ENCODE measurements around the gene TSPAN4. TPM values are rescaled to one million over a fixed set of nuclear protein-coding genes. Genes with fewer than 3 reads are reported as not detected.
A peak's percentile ranks its signal among the peaks of the same experiment; 100 is the strongest.

Gene TSPAN4
- total and polyA plus RNA-seq, 4 donors, result 27.2 to 151 (median 78.6) TPM

GRCh38 chr11:803770-804598, 38.7 kb upstream of the TSPAN4 start:
- DNase-seq (ENCODE audit: low read depth in 4 of 6, low spot score in 6 of 6), result no peak
- Histone ChIP-seq H3K4me3 (ENCODE audit: low read depth, low read length) (peak overlapping the region; percentile 70), H3K4me1 (ENCODE audit: control insufficient read depth, insufficient read depth, low read length) (peaks cover 39% of the 10 kb centered on the region), H3K27ac (ENCODE audit: low read depth, low read length) (peak overlapping the region; percentile 52), H3K36me3 (ENCODE audit: control insufficient read depth, insufficient read depth, low read length) (peaks cover 52% of the 10 kb centered on the region), H3K9me3 (ENCODE audit: control insufficient read depth, insufficient read depth, low read length) (no peaks in the 10 kb centered on the region), H3K27me3 (ENCODE audit: control insufficient read depth, insufficient read depth, low read length) (no peaks in the 10 kb centered on the region)
- WGBS (ENCODE audit: insufficient coverage), result 56% methylated on average over 25 of the region's 26 CpGs

DNA sequence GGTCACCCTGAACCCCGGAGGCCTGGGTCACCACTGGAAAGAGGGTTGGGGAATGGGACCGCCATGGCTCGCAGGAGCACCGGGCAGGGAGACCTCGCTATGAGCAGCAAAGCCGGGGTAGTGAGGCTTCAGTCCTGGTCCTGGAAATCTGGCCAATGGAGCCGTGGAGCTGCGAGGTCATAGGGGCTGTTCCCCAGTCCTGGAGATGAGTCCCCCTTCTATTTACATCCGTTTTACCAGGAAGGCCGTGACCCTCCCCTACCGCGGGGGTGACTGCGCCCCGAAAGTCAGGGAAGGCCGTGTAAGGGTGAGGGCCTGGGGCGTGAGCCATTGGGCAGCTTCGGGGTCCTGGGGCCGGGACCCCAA, 38.1 kb upstream of the TSPAN4 start:
- H3K36me3 ChIP-seq (ENCODE audit: control insufficient read depth, insufficient read depth, low read length), result peaks cover 46% of the 10 kb centered on the region
- 15% methylated on average over 16 of the region's 18 CpGs for WGBS (ENCODE audit: insufficient coverage)

GRCh38 chr11:808427-809286, 34.0 kb upstream of the TSPAN4 start:
- 28% methylated on average over 32 of the region's 36 CpGs for WGBS (ENCODE audit: insufficient coverage)
- no peak for DNase-seq (ENCODE audit: low read depth in 4 of 6, low spot score in 6 of 6)
- Histone ChIP-seq H3K36me3 (ENCODE audit: control insufficient read depth, insufficient read depth, low read length) (peaks cover 29% of the 10 kb centered on the region), H3K27me3 (ENCODE audit: control insufficient read depth, insufficient read depth, low read length) (no peaks in the 10 kb centered on the region), H3K4me1 (ENCODE audit: control insufficient read depth, insufficient read depth, low read length) (peaks cover 50% of the 10 kb centered on the region), H3K4me3 (ENCODE audit: low read depth, low read length) (peak overlapping the region; percentile 95), H3K27ac (ENCODE audit: low read depth, low read length) (peak overlapping the region; percentile 98), H3K9me3 (ENCODE audit: control insufficient read depth, insufficient read depth, low read length) (no peaks in the 10 kb centered on the region)

More for the DNA sequence above, 38.1 kb upstream of the TSPAN4 start:
- Histone ChIP-seq H3K27ac (ENCODE audit: low read depth, low read length) (peak overlapping the region; percentile 52), H3K4me1 (ENCODE audit: control insufficient read depth, insufficient read depth, low read length) (peaks cover 41% of the 10 kb centered on the region), H3K4me3 (ENCODE audit: low read depth, low read length) (peak overlapping the region; percentile 70), H3K9me3 (ENCODE audit: control insufficient read depth, insufficient read depth, low read length) (no peaks in the 10 kb centered on the region), H3K27me3 (ENCODE audit: control insufficient read depth, insufficient read depth, low read length) (no peaks in the 10 kb centered on the region)
- no peak for DNase-seq (ENCODE audit: low read depth in 4 of 6, low spot score in 6 of 6)

GRCh38 chr11:809287-810039, 33.2 kb upstream of the TSPAN4 start, which contains the start of gene RPLP2:
RPLP2 (plus strand) TSS chr11:809967; CDS start chr11:810235, 268 bp downstream.
- Histone ChIP-seq H3K36me3 (ENCODE audit: control insufficient read depth, insufficient read depth, low read length) (peaks cover 28% of the 10 kb centered on the region), H3K4me3 (ENCODE audit: low read depth, low read length) (peak within 1 kb of the TSS; percentile 95), H3K27me3 (ENCODE audit: control insufficient read depth, insufficient read depth, low read length) (no peaks in the 10 kb centered on the region), H3K4me1 (ENCODE audit: control insufficient read depth, insufficient read depth, low read length) (peaks cover 42% of the 10 kb centered on the region), H3K27ac (ENCODE audit: low read depth, low read length) (peak within 1 kb of the TSS; percentile 98), H3K9me3 (ENCODE audit: control insufficient read depth, insufficient read depth, low read length) (no peaks in the 10 kb centered on the region)
- WGBS (ENCODE audit: insufficient coverage), result under 1% methylated on average over 78 of the region's 81 CpGs
- peak; percentile 96 to 99 (median 98) for DNase-seq (ENCODE audit: low read depth in 4 of 6, low spot score in 6 of 6)

- Histone ChIP-seq H3K27ac (ENCODE audit: low read depth, low read length) (no peak overlapping the region), H3K36me3 (ENCODE audit: control insufficient read depth, insufficient read depth, low read length) (peaks cover 33% of the 10 kb centered on the region), H3K4me1 (ENCODE audit: control insufficient read depth, insufficient read depth, low read length) (peaks cover 37% of the 10 kb centered on the region), H3K9me3 (ENCODE audit: control insufficient read depth, insufficient read depth, low read length) (no peaks in the 10 kb centered on the region), H3K4me3 (ENCODE audit: low read depth, low read length) (peak overlapping the region; percentile 95), H3K27me3 (ENCODE audit: control insufficient read depth, insufficient read depth, low read length) (no peaks in the 10 kb centered on the region)
- DNase-seq (ENCODE audit: low read depth in 4 of 6, low spot score in 6 of 6), result no peak
- under 1% methylated on average over 54 of the region's 55 CpGs for WGBS (ENCODE audit: insufficient coverage)
Observed at GRCh38 chr11:810040-810567, 32.5 kb upstream of the TSPAN4 start.

- H3K4me3 ChIP-seq (ENCODE audit: low read depth, low read length), result no peak overlapping the region
- no peaks in the 10 kb centered on the region for H3K9me3 ChIP-seq (ENCODE audit: control insufficient read depth, insufficient read depth, low read length)
- H3K36me3 ChIP-seq (ENCODE audit: control insufficient read depth, insufficient read depth, low read length), result peaks cover 48% of the 10 kb centered on the region
- H3K27ac ChIP-seq (ENCODE audit: low read depth, low read length), result no peak overlapping the region
- DNase-seq (ENCODE audit: low read depth in 4 of 6, low spot score in 6 of 6), result no peak
- peaks cover 26% of the 10 kb centered on the region for H3K4me1 ChIP-seq (ENCODE audit: control insufficient read depth, insufficient read depth, low read length)
- no peaks in the 10 kb centered on the region for H3K27me3 ChIP-seq (ENCODE audit: control insufficient read depth, insufficient read depth, low read length)
- 87% methylated on average over 14 of the region's 14 CpGs for WGBS (ENCODE audit: insufficient coverage)
Observed at GRCh38 chr11:811446-812245, 31.0 kb upstream of the TSPAN4 start.

DNA sequence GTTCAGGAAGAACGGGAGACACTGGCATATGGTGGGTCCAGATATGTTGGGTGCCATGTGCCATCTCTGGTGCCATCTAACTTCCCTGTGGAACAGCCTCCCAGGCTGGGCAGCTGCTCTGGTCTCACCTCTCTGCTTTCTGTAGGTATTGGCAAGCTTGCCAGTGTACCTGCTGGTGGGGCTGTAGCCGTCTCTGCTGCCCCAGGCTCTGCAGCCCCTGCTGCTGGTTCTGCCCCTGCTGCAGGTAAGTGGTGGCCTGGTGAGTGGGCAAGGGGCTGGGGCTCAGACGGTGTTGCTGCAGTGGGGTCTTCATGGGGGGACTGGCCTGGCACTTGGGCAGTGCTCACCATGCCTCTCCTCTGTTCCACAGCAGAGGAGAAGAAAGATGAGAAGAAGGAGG, 30.3 kb upstream of the TSPAN4 start:
- Histone ChIP-seq H3K36me3 (ENCODE audit: control insufficient read depth, insufficient read depth, low read length) (peaks cover 48% of the 10 kb centered on the region), H3K4me1 (ENCODE audit: control insufficient read depth, insufficient read depth, low read length) (peaks cover 26% of the 10 kb centered on the region), H3K27ac (ENCODE audit: low read depth, low read length) (no peak overlapping the region), H3K27me3 (ENCODE audit: control insufficient read depth, insufficient read depth, low read length) (no peaks in the 10 kb centered on the region), H3K9me3 (ENCODE audit: control insufficient read depth, insufficient read depth, low read length) (no peaks in the 10 kb centered on the region), H3K4me3 (ENCODE audit: low read depth, low read length) (no peak overlapping the region)
- DNase-seq (ENCODE audit: low read depth in 4 of 6, low spot score in 6 of 6), result no peak
- 100% methylated on average over 3 of the region's 3 CpGs for WGBS (ENCODE audit: insufficient coverage)

DNA sequence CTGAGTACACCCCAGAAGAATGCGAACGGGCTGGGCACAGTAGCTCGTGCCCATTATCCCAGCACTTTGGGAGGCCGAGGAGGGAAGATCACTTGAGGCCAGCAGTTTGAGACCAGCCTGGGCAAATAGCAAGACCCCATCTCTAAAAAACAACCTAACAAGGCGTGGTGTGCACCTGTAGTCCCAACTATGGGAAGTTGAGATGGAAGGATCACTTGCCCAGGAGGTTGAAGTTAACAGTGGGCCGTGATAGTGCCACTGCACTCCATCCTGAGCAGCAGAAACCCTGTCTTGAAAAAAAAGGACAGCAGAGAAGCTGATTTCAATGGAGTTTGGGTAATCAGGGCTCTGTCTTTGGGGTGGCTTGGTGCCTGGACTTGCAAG, 29.6 kb upstream of the TSPAN4 start:
- no peaks in the 10 kb centered on the region for H3K27me3 ChIP-seq (ENCODE audit: control insufficient read depth, insufficient read depth, low read length)
- H3K4me3 ChIP-seq (ENCODE audit: low read depth, low read length), result no peak overlapping the region
- no peak for DNase-seq (ENCODE audit: low read depth in 4 of 6, low spot score in 6 of 6)
- no peaks in the 10 kb centered on the region for H3K9me3 ChIP-seq (ENCODE audit: control insufficient read depth, insufficient read depth, low read length)
- peaks cover 26% of the 10 kb centered on the region for H3K4me1 ChIP-seq (ENCODE audit: control insufficient read depth, insufficient read depth, low read length)
- H3K27ac ChIP-seq (ENCODE audit: low read depth, low read length), result no peak overlapping the region
- WGBS (ENCODE audit: insufficient coverage), result 88% methylated on average over 6 of the region's 6 CpGs
- peaks cover 48% of the 10 kb centered on the region for H3K36me3 ChIP-seq (ENCODE audit: control insufficient read depth, insufficient read depth, low read length)

Data from spinal cord (tissue), 10 donors.